ENCODE measurements around the gene RRP36. TPM values are rescaled to one million over a fixed set of nuclear protein-coding genes. Genes with fewer than 3 reads are reported as not detected.

Gene RRP36
- polyA plus RNA-seq, 1 of the 3 experiments (the other 2 are of a cell fraction): 60.5 TPM

DNA sequence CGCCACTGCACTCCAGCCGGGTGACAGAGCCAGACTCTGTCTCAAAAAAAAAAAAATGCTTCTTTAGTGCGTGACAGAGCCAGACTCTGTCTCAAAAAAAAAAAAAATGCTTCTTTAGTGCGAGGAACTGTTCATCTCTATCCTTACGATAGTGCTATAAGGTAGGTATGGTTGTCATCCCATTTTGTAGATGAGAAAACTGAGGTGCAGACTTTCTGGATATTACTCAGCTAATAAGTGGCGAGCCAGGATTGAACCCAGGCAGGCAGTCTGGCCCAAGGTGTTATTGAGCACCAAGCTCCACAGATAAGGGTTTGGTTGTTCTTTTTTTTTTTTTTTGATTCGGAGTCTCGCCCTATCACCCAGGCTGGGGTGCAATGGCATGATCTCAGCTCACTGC is 19.6 kb upstream of the RRP36 start:
- ChIA-PET POLR2A (interaction anchor here (1.8 kb wide), 1 partner anchor 15 kb away, joined by 4 read pairs; no protein-coding TSS in a partner anchor), CTCF (interaction anchor here (0.6 kb wide), 1 partner anchor 351 kb away, joined by 3 read pairs; no protein-coding TSS in a partner anchor)
- H3K9ac ChIP-seq: no peak overlapping the region
- H3K4me3 ChIP-seq (ENCODE audit: low read depth in 2 of 2, low read length in 1 of 2): no peak overlapping the region
- H3K27me3 ChIP-seq (ENCODE audit: insufficient read depth): no peaks in the 10 kb centered on the region
- H3K4me2 ChIP-seq: no peak overlapping the region
- no peak overlapping the region for H2AFZ ChIP-seq (ENCODE audit: low read depth)
- peaks cover 18% of the 10 kb centered on the region; the same call in 1 of the 2 replicates for H3K79me2 ChIP-seq (ENCODE audit: insufficient read depth)
- WGBS (ENCODE audit: low lambda C conversion rate): 96% methylated on average over 8 of the region's 8 CpGs
- H4K20me1 ChIP-seq (ENCODE audit: insufficient read depth): no peaks in the 10 kb centered on the region
- peaks cover 9 to 15% of the 10 kb centered on the region in 2 experiments for H3K36me3 ChIP-seq (replicated peaks in 1 of 2; ENCODE audit: control insufficient read depth in 1 of 2, insufficient read depth in 2 of 2, low read length in 1 of 2)
- H3K27ac ChIP-seq (ENCODE audit: low read depth in 2 of 2, low read length in 1 of 2): no peak overlapping the region
- no peaks in the 10 kb centered on the region for H3K9me2 ChIP-seq
- H3K4me1 ChIP-seq (ENCODE audit: control insufficient read depth in 1 of 2, insufficient read depth in 2 of 2, low read depth in 1 of 2, low read length in 1 of 2): no peaks in the 10 kb centered on the region
- DNase-seq: no peak
- no peak for TF ChIP-seq CHD2 (IDR thresholded peaks at IDR 0.05; ENCODE audit: low read length, partially characterized antibody)
- TF ChIP-seq, protein P1, sequence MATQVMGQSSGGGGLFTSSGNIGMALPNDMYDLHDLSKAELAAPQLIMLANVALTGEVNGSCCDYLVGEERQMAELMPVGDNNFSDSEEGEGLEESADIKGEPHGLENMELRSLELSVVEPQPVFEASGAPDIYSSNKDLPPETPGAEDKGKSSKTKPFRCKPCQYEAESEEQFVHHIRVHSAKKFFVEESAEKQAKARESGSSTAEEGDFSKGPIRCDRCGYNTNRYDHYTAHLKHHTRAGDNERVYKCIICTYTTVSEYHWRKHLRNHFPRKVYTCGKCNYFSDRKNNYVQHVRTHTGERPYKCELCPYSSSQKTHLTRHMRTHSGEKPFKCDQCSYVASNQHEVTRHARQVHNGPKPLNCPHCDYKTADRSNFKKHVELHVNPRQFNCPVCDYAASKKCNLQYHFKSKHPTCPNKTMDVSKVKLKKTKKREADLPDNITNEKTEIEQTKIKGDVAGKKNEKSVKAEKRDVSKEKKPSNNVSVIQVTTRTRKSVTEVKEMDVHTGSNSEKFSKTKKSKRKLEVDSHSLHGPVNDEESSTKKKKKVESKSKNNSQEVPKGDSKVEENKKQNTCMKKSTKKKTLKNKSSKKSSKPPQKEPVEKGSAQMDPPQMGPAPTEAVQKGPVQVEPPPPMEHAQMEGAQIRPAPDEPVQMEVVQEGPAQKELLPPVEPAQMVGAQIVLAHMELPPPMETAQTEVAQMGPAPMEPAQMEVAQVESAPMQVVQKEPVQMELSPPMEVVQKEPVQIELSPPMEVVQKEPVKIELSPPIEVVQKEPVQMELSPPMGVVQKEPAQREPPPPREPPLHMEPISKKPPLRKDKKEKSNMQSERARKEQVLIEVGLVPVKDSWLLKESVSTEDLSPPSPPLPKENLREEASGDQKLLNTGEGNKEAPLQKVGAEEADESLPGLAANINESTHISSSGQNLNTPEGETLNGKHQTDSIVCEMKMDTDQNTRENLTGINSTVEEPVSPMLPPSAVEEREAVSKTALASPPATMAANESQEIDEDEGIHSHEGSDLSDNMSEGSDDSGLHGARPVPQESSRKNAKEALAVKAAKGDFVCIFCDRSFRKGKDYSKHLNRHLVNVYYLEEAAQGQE (IDR thresholded peaks at IDR 0.05; ENCODE audit: low read depth, low read length): no peak
- TF ChIP-seq, protein P2, sequence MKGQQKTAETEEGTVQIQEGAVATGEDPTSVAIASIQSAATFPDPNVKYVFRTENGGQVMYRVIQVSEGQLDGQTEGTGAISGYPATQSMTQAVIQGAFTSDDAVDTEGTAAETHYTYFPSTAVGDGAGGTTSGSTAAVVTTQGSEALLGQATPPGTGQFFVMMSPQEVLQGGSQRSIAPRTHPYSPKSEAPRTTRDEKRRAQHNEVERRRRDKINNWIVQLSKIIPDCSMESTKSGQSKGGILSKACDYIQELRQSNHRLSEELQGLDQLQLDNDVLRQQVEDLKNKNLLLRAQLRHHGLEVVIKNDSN (IDR thresholded peaks at IDR 0.05; ENCODE audit: borderline replicate concordance, low read depth): no peak
- TF ChIP-seq, protein P3, sequence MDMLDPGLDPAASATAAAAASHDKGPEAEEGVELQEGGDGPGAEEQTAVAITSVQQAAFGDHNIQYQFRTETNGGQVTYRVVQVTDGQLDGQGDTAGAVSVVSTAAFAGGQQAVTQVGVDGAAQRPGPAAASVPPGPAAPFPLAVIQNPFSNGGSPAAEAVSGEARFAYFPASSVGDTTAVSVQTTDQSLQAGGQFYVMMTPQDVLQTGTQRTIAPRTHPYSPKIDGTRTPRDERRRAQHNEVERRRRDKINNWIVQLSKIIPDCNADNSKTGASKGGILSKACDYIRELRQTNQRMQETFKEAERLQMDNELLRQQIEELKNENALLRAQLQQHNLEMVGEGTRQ (IDR thresholded peaks at IDR 0.05; ENCODE audit: borderline replicate concordance, low read depth, low read length): no peak
- TF ChIP-seq SMC3 (IDR thresholded peaks at IDR 0.05; ENCODE audit: low read depth, low read length): no peak
- TF ChIP-seq RAD21 (IDR thresholded peaks at IDR 0.05; ENCODE audit: low read length): no peak
- TF ChIP-seq MXI1 (IDR thresholded peaks at IDR 0.05; ENCODE audit: low read depth, low read length): no peak
- TF ChIP-seq NRF1 (IDR thresholded peaks at IDR 0.05; ENCODE audit: low read depth, low read length): no peak
- TF ChIP-seq FOXJ3 (CRISPR knock-in tag; IDR thresholded peaks at IDR 0.05): no peak
- H3K9me3 ChIP-seq: no peaks in the 10 kb centered on the region
- peaks cover 5% of the 10 kb centered on the region for H3F3A ChIP-seq (replicated peaks; ENCODE audit: insufficient read depth)

DNA sequence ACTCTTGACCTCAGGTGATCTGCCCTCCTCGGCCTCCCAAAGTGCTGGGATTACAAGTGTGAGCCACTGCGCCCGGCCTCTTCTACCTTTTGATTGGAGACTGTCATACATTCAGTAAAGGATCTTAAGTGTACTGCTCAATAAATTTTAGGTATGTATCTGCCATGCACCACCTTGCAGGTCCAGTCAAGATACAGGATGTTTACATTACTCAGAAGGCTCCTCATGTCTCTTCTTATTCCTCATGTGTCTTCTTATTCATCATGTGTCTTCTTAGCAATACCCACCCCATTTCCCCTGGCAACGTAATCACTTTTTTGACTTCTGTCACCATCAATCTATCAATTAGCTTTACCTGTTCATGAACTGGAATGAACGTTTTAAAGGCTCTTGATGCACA is 15.6 kb upstream of the RRP36 start:
- no peak for DNase-seq
- TF ChIP-seq MEF2A (IDR thresholded peaks at IDR 0.05; ENCODE audit: borderline replicate concordance, low read depth) (no peak), FOXJ3 (CRISPR knock-in tag; IDR thresholded peaks at IDR 0.05) (no peak), FOSL2 (IDR thresholded peaks at IDR 0.05; ENCODE audit: borderline replicate concordance, low read depth) (no peak), SIN3A (IDR thresholded peaks at IDR 0.05; ENCODE audit: borderline replicate concordance, low read depth, low read length) (no peak)
- H3K9ac ChIP-seq: no peak overlapping the region
- no peak overlapping the region for H2AFZ ChIP-seq (ENCODE audit: low read depth)
- H3K79me2 ChIP-seq (ENCODE audit: insufficient read depth): peaks cover 5% of the 10 kb centered on the region; the same call in 1 of the 2 replicates
- POLR2A ChIA-PET: interaction anchor here (0.6 to 0.8 kb wide), 2 partner anchors 22 to 35 kb away, joined by 3 read pairs; partner anchors contain the start of gene PPP2R5D
- H3F3A ChIP-seq (replicated peaks; ENCODE audit: insufficient read depth): peaks cover 11% of the 10 kb centered on the region
- H3K27me3 ChIP-seq (ENCODE audit: insufficient read depth): no peaks in the 10 kb centered on the region
- H3K4me1 ChIP-seq (ENCODE audit: control insufficient read depth in 1 of 2, insufficient read depth in 2 of 2, low read depth in 1 of 2, low read length in 1 of 2): no peaks in the 10 kb centered on the region
- H3K9me2 ChIP-seq: no peaks in the 10 kb centered on the region
- H3K36me3 ChIP-seq (replicated peaks in 1 of 2; ENCODE audit: control insufficient read depth in 1 of 2, insufficient read depth in 2 of 2, low read length in 1 of 2): peaks cover 33 to 39% of the 10 kb centered on the region in 2 experiments
- H3K4me2 ChIP-seq: no peak overlapping the region
- no peaks in the 10 kb centered on the region for H4K20me1 ChIP-seq (ENCODE audit: insufficient read depth)
- WGBS (ENCODE audit: low lambda C conversion rate): 84% methylated on average over 5 of the region's 5 CpGs
- no peak overlapping the region for H3K27ac ChIP-seq (ENCODE audit: low read depth in 2 of 2, low read length in 1 of 2)
- CTCF ChIA-PET: interaction anchor here (1.1 to 2.5 kb wide), 2 partner anchors 10 to 138 kb away, joined by 3 to 10 read pairs; no protein-coding TSS in a partner anchor
- H3K9me3 ChIP-seq: no peaks in the 10 kb centered on the region
- H3K4me3 ChIP-seq (ENCODE audit: low read depth in 2 of 2, low read length in 1 of 2): no peak overlapping the region

Measured in SK-N-SH (cell line).